Naive thymus-derived CD4-positive, alpha-beta T cell (primary cell): ENCODE measurements around the gene ACKR3. TPM values are rescaled to one million over a fixed set of nuclear protein-coding genes. Genes with fewer than 3 reads are reported as not detected.

ENCODE experiments used
- ATAC-seq: fragments of 150-1000 bp; cut with Tn5 transposase; 2 replicates; pipeline ENCODE4 v1.10.0; 2021; ENCODE audit warnings: mild to moderate bottlenecking, moderate library complexity
- CTCF ChIA-PET: fragments of 350-600 bp; sonication (Branson Sonifier 250); formaldehyde crosslinking; loops from one replicate; lab custom pipeline; 2021; ENCODE audit warnings: antibody characterized with exemption; lab: Charles Lee
- POLR2A ChIA-PET: fragments of 350-600 bp; sonication (Branson Sonifier 250); formaldehyde crosslinking; loops from one replicate; lab custom pipeline; 2021; ENCODE audit warnings: antibody characterized with exemption, inconsistent platforms; lab: Charles Lee
- DNase-seq, 9 donors: peaks; one replicate each; pipeline versions ENCODE4 v3.0.0 to v3.0.0-alpha.2; 2020 to 2022; ENCODE audit warnings: mixed read lengths in 1 of 9
- H3K27ac ChIP-seq: one replicate; pipeline ENCODE4 v1.7.0; 2013; ENCODE audit warnings: mild to moderate bottlenecking, low read depth, low read length, moderate library complexity
- H3K27me3 ChIP-seq, 2 donors: one replicate each; pipeline ENCODE4 v1.7.0; 2013; ENCODE audit warnings: low read length in 2 of 2, mild to moderate bottlenecking in 2 of 2, moderate library complexity in 2 of 2; ENCODE audit not compliant: control insufficient read depth in 2 of 2, insufficient read depth in 2 of 2
- H3K36me3 ChIP-seq, 3 experiments: 1 replicate in 2 of 3; 2 replicates in 1 of 3; pipeline ENCODE4 v1.7.0; 2013; ENCODE audit warnings: low read length in 3 of 3, mild to moderate bottlenecking in 3 of 3, moderate library complexity in 1 of 3; ENCODE audit not compliant: insufficient read depth in 3 of 3, control insufficient read depth in 2 of 3
- H3K4me1 ChIP-seq, 2 donors: one replicate each; pipeline ENCODE4 v1.7.0; 2013; ENCODE audit warnings: low read length in 2 of 2, mild to moderate bottlenecking in 2 of 2, moderate library complexity in 1 of 2; ENCODE audit not compliant: control insufficient read depth in 2 of 2, insufficient read depth in 2 of 2
- H3K4me3 ChIP-seq: 2 replicates; pipeline ENCODE4 v1.7.0; 2013; ENCODE audit warnings: mild to moderate bottlenecking, low read length
- H3K9me3 ChIP-seq, 3 experiments: 1 replicate in 2 of 3; 2 replicates in 1 of 3; pipeline ENCODE4 v1.7.0; 2013; ENCODE audit warnings: low read length in 3 of 3; ENCODE audit not compliant: control insufficient read depth in 2 of 3
- H3K27ac Mint-ChIP-seq, 9 donors: one replicate each; pipeline ENCODE4 v1.8.0; 2020 to 2022; ENCODE audit warnings: mixed read lengths in 9 of 9, mild to moderate bottlenecking in 8 of 9, moderate library complexity in 5 of 9, inconsistent platforms in 2 of 9
- H3K27me3 Mint-ChIP-seq, 5 donors: one replicate each; pipeline ENCODE4 v1.8.0; 2021 to 2022; ENCODE audit warnings: mixed read lengths in 5 of 5, mild to moderate bottlenecking in 1 of 5
- H3K36me3 Mint-ChIP-seq, 5 donors: one replicate each; pipeline ENCODE4 v1.8.0; 2020 to 2022; ENCODE audit warnings: mixed read lengths in 5 of 5, mild to moderate bottlenecking in 3 of 5, inconsistent platforms in 1 of 5
- H3K4me1 Mint-ChIP-seq, 7 donors: one replicate each; pipeline ENCODE4 v1.8.0; 2020 to 2022; ENCODE audit warnings: mixed read lengths in 7 of 7, mild to moderate bottlenecking in 3 of 7, inconsistent platforms in 1 of 7
- H3K4me3 Mint-ChIP-seq, 10 donors: one replicate each; pipeline ENCODE4 v1.8.0; 2020 to 2022; ENCODE audit warnings: mild to moderate bottlenecking in 10 of 10, mixed read lengths in 10 of 10, moderate library complexity in 6 of 10, inconsistent platforms in 2 of 10
- H3K9me3 Mint-ChIP-seq, 11 donors: one replicate each; pipeline ENCODE4 v1.8.0; 2020 to 2022; ENCODE audit warnings: mixed read lengths in 11 of 11, mild to moderate bottlenecking in 4 of 11, inconsistent platforms in 1 of 11, moderate library complexity in 1 of 11
- intact Hi-C, 2 donors: fragments of 100-400 bp; cut with micrococcal nuclease; formaldehyde crosslinking; loops; one replicate each; pipeline ENCODE4 v1.15.1; 2023
- polyA plus RNA-seq, 2 donors: library from polyadenylated mRNA; unstranded; fragments of 300-500 nt; fragmentation: Illumina TruSeq; gene quantifications; one replicate each; pipeline ENCODE4 v1.2.3, GENCODE V29; 2021
- total RNA-seq, 6 experiments: library from RNA in 5 of 6; stranded (reverse) in 5 of 6; gene quantifications; 1 replicate in 5 of 6; 2 replicates in 1 of 6; pipeline ENCODE4 v1.2.3 and lab custom pipeline; 2021 to 2026

ACKR3 gene
- total and polyA plus RNA-seq, 7 experiments from 2014 or later, result 2.8 to 6.2 (median 4.1) TPM

GRCh38 chr2:236566596-236566995, 3.0 kb upstream of the ACKR3 start:
- Mint-ChIP-seq H3K27ac (peak overlapping the region in 2 of 9 donors; percentile 54 to 81), H3K4me1 (peaks cover 13 to 35% (median 25%) of the 10 kb centered on the region in 7 donors), H3K4me3 (peak overlapping the region in 7 of 10 donors; percentile 1 to 68 (median 30)), H3K36me3 (peaks cover 13 to 26% (median 19%) of the 10 kb centered on the region in 5 donors), H3K9me3 (peaks cover 0 to 2% (median 0%) of the 10 kb centered on the region in 11 donors), H3K27me3 (peaks cover 0 to 21% (median 0%) of the 10 kb centered on the region in 5 donors)
- H3K4me3 ChIP-seq, result no peak overlapping the region
- no peaks in the 10 kb centered on the region for H3K27me3 ChIP-seq
- peaks cover 0 to 12% (median 10%) of the 10 kb centered on the region in 3 experiments for H3K36me3 ChIP-seq
- intact Hi-C loops, result loop anchor here (5.0 kb wide), 2 partner anchors 199 to 521 kb away; partner anchors contain the start of gene COPS8 (in 1 of the 2)
- no peak for DNase-seq
- H3K4me1 ChIP-seq, result peaks cover 9 to 13% of the 10 kb centered on the region in 2 donors
- no peak overlapping the region for H3K27ac ChIP-seq
- CTCF ChIA-PET, result interaction anchor here (2.0 kb wide), 1 partner anchor 12 kb away, joined by 5 read pairs; no protein-coding TSS in a partner anchor
- H3K9me3 ChIP-seq, result no peaks in the 10 kb centered on the region
- POLR2A ChIA-PET, result no interaction called here
- ATAC-seq, result no peak

DNA sequence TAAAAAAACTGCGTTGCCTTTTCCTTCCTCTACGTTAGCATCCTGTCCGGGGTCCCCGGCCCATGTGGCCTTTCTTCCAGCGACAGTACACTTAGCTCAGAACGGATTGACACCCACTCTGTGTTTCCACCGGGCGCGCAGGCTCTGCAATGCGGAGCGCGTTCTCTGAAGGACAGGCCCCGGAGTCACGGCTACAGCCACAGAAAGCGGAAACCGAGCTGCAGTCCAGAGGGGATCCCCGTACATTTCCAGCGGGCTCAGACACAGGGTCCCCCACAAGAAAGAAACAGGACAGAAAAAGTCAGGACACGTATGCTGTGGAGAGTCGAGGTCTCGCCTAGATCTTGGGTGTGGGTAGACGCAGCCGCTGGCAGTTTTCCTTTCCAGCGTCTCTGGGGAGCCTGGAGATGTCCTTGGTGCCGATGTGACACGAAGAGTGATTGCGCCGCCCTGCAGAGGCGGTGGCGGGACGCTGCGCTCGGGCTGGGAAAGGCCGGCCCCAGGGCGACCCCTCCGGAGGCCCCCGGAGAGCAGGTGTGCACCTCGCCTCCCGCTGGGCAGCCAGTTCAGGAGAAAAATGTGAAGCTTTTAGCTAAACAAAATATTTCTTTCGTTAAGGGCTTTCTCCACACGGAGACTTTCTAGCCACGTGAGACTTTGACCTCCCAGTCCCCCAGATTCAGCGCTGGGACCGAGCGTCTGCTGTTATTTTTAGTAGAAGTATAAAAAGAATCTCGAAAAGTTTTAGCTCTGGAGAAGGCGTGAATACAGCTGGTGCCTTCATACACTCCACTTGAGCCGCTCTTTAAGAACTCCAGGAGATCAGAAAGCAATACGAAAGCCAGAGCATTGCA, 1.3 kb upstream of the ACKR3 start:
- peak overlapping the region; percentile 23 to 86 (median 63) for H3K27ac Mint-ChIP-seq
- peaks cover 1 to 11% (median 5%) of the 10 kb centered on the region in 5 donors for H3K36me3 Mint-ChIP-seq
- peak; percentile 46 for ATAC-seq
- peaks cover 0 to 21% (median 0%) of the 10 kb centered on the region in 5 donors for H3K27me3 Mint-ChIP-seq
- Histone ChIP-seq H3K4me3 (peak overlapping the region; percentile 62), H3K9me3 (no peaks in the 10 kb centered on the region), H3K27ac (peak overlapping the region; percentile 37), H3K36me3 (peaks cover 0 to under 1% (median 0%) of the 10 kb centered on the region in 3 experiments), H3K27me3 (no peaks in the 10 kb centered on the region), H3K4me1 (peaks cover 9 to 13% of the 10 kb centered on the region in 2 donors)
- peak; percentile 20 to 46 (median 31) for DNase-seq
- H3K9me3 Mint-ChIP-seq, result no peaks in the 10 kb centered on the region
- ChIA-PET CTCF (interaction anchor here (0.8 to 4.9 kb wide), 8 partner anchors 14 to 459 kb away, joined by 4 to 156 read pairs (median 8); no protein-coding TSS in a partner anchor), POLR2A (interaction anchor here (1.0 to 2.2 kb wide), 6 partner anchors 10 to 56 kb away, joined by 4 to 19 read pairs (median 6); no protein-coding TSS in a partner anchor)
- peak overlapping the region; percentile 84 to 95 (median 88) for H3K4me3 Mint-ChIP-seq
- peaks cover 13 to 31% (median 26%) of the 10 kb centered on the region in 7 donors for H3K4me1 Mint-ChIP-seq
- intact Hi-C loops, result loop anchor here (2.0 to 5.0 kb wide), 3 partner anchors 201 to 519 kb away; partner anchors contain the start of gene COPS8 (in 1 of the 2)

DNA sequence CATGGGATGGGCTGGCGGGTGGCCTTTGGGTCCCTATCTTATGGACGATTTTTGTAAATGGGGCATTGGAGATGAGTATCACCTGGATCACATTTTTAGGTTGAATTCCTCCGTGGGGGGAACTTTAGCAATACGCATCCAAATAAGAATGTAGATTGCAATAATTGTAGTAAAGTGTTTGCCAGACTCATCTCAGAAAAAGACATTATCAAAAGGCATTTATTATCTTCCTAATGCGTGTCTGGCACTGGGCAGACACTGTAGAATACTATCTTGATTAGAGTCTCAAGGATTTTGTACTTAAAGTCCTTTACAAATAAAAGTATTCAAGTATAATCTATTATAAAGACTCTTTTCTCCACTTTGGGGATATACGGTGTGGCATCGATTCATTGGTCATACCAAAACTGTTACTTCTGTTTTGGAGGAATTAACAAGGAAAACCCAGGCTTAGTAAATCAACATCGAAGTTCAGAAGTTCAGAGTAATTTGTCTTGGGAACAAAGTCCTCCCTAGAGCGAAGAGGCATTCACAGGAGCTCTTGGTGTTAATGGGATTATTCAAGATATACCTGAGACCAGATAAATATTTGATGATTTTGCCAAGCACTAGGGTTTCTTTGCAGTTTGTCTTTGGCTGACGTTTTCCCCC, 578 bp upstream of the ACKR3 start:
- Histone ChIP-seq H3K36me3 (no peaks in the 10 kb centered on the region), H3K27me3 (no peaks in the 10 kb centered on the region), H3K9me3 (no peaks in the 10 kb centered on the region), H3K4me1 (peaks cover 9 to 13% of the 10 kb centered on the region in 2 donors), H3K4me3 (peak overlapping the region; percentile 62), H3K27ac (peak overlapping the region; percentile 37)
- Mint-ChIP-seq H3K4me3 (peak overlapping the region; percentile 52 to 95 (median 88)), H3K27me3 (peaks cover 0 to 21% (median 0%) of the 10 kb centered on the region in 5 donors), H3K9me3 (no peaks in the 10 kb centered on the region), H3K27ac (peak overlapping the region in 7 of 9 donors; percentile 19 to 86 (median 72)), H3K4me1 (peaks cover 15 to 35% (median 25%) of the 10 kb centered on the region in 7 donors), H3K36me3 (peaks cover 0 to 9% (median 4%) of the 10 kb centered on the region in 5 donors)
- DNase-seq (no peak), ATAC-seq (no peak)
- intact Hi-C loops, result loop anchor here (1.0 to 5.0 kb wide), 11 partner anchors 14 to 518 kb away; partner anchors contain the start of gene COPS8 (in 1 of the 2)
- ChIA-PET CTCF (interaction anchor here (0.9 to 4.9 kb wide), 19 partner anchors 10 to 507 kb away, joined by 3 to 156 read pairs (median 7); a partner anchor contains a TSS), POLR2A (interaction anchor here (0.9 to 2.2 kb wide), 11 partner anchors 11 to 61 kb away, joined by 3 to 19 read pairs (median 5); no protein-coding TSS in a partner anchor)

DNA sequence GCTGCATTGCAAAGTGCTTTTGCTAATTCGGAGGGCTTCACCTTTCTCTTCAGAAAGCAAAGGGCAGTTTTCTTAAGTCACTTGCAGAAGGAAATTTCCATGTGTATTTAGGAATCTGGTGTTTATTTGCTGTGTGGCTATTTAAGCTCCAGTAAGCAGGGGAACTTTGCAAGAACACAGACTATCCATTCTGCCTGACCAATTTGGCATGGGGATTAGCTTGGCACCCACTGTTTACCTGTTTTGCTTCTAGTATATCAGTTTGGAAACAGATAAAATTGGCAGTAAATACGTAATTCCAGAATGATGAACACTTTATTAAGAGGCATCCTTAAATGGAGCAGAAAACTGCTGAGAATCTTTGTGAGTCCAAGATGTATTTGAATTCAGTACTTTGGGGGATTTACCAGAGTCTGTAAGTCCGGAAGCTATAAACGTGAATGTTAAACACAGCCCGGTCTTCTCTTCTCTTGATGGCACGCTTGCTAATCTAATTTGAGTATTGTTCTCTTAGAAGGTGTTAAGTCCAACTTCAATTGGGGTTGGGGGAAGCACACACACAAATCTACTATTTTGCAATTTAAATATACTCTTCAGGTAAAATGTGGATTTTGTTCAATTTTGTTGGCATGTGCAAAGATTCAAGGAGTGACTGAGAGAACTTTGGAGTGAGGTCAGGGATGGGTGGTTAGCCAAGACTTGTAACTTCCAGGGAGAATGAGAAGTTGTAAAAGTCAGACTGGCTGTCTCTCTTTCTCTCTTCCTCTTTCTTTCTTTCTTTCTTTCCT, 650 bp downstream of the ACKR3 start:
- Histone ChIP-seq H3K4me1 (peaks cover 9 to 13% of the 10 kb centered on the region in 2 donors), H3K4me3 (no peak overlapping the region), H3K9me3 (no peaks in the 10 kb centered on the region), H3K36me3 (peaks cover 0 to 5% (median 0%) of the 10 kb centered on the region in 3 experiments), H3K27ac (no peak overlapping the region), H3K27me3 (no peaks in the 10 kb centered on the region)
- peaks cover 0 to 21% (median 0%) of the 10 kb centered on the region in 5 donors for H3K27me3 Mint-ChIP-seq
- intact Hi-C loops, result no loop called here
- ATAC-seq, result no peak
- DNase-seq, result no peak
- H3K4me1 Mint-ChIP-seq, result peaks cover 20 to 39% (median 25%) of the 10 kb centered on the region in 7 donors
- ChIA-PET CTCF (interaction anchor here (0.6 to 4.9 kb wide), 24 partner anchors 9 to 506 kb away, joined by 3 to 156 read pairs (median 5); a partner anchor contains a TSS), POLR2A (interaction anchor here (0.9 to 2.2 kb wide), 6 partner anchors 21 to 62 kb away, joined by 3 to 19 read pairs (median 8); no protein-coding TSS in a partner anchor)
- H3K36me3 Mint-ChIP-seq, result peaks cover 0 to 12% (median 4%) of the 10 kb centered on the region in 5 donors
- H3K4me3 Mint-ChIP-seq, result peak overlapping the region in 1 of 10 donors; percentile 88
- H3K9me3 Mint-ChIP-seq, result no peaks in the 10 kb centered on the region
- peak overlapping the region in 1 of 9 donors; percentile 78 for H3K27ac Mint-ChIP-seq

GRCh38 chr2:236571145-236571544, 1.5 kb downstream of the ACKR3 start:
- Histone ChIP-seq H3K4me1 (peaks cover 9 to 13% of the 10 kb centered on the region in 2 donors), H3K4me3 (no peak overlapping the region), H3K36me3 (peaks cover 0 to 5% (median 0%) of the 10 kb centered on the region in 3 experiments), H3K27me3 (no peaks in the 10 kb centered on the region), H3K27ac (no peak overlapping the region), H3K9me3 (no peaks in the 10 kb centered on the region)
- ChIA-PET CTCF (interaction anchor here (0.7 to 4.9 kb wide), 7 partner anchors 16 to 498 kb away, joined by 3 to 156 read pairs (median 7); no protein-coding TSS in a partner anchor), POLR2A (interaction anchor here (0.7 to 2.1 kb wide), 2 partner anchors 34 to 58 kb away, joined by 4 to 12 read pairs; no protein-coding TSS in a partner anchor)
- H3K9me3 Mint-ChIP-seq, result no peaks in the 10 kb centered on the region
- peaks cover 0 to 21% (median 0%) of the 10 kb centered on the region in 5 donors for H3K27me3 Mint-ChIP-seq
- intact Hi-C loops, result no loop called here
- DNase-seq (no peak), ATAC-seq (no peak)
- no peak overlapping the region for H3K4me3 Mint-ChIP-seq
- H3K36me3 Mint-ChIP-seq, result peaks cover 0 to 12% (median 4%) of the 10 kb centered on the region in 5 donors
- no peak overlapping the region for H3K27ac Mint-ChIP-seq
- H3K4me1 Mint-ChIP-seq, result peaks cover 20 to 38% (median 25%) of the 10 kb centered on the region in 7 donors
